22Rv1 (cell line): ENCODE results near the gene SETDB2.

Experiments
- CTCF ChIP-seq: fragments of 450-650 bp; IDR thresholded peaks from 2 replicates; pipeline ENCODE4 v1.5.1; 2017; ENCODE audit warnings: mild to moderate bottlenecking
- ZFX ChIP-seq: fragments of 450-650 bp; IDR thresholded peaks from 2 replicates; pipeline ENCODE4 v1.6.1; 2017; ENCODE audit warnings: antibody characterized with exemption, borderline replicate concordance

GRCh38 chr13:49512578-49512977 is 68.5 kb downstream of the SETDB2 start:
- no peak for TF ChIP-seq CTCF
- no peak for TF ChIP-seq ZFX
